HG02885 (cell line): Measurements from ENCODE around the gene SCP2.
"Not testable (repeated sequence)": the region's sequence is repeated elsewhere in the genome, so short reads cannot be mapped to it uniquely, and the experiment has no call there.

Experiments used
- ATAC-seq: cut with Tn5 transposase; IDR thresholded peaks from one replicate; pipeline ENCODE4 v1.9.1; 2021; ENCODE audit warnings: mild to moderate bottlenecking; ENCODE audit not compliant: unreplicated experiment, poor library complexity

SCP2 gene

GRCh38 chr1:52916241-52916975 lies 10.7 kb upstream of the SCP2 start:
- no peak for ATAC-seq

GRCh38 chr1:52917156-52917555 lies 9.9 kb upstream of the SCP2 start:
- no peak for ATAC-seq

- ATAC-seq: no peak
Measured at GRCh38 chr1:52917581-52917980, 9.5 kb upstream of the SCP2 start.

GRCh38 chr1:52918201-52918600 lies 8.9 kb upstream of the SCP2 start:
- ATAC-seq: no peak

- ATAC-seq: no peak
Measured at GRCh38 chr1:52919051-52919722, 7.9 kb upstream of the SCP2 start.

GRCh38 chr1:52919723-52920483 lies 7.2 kb upstream of the SCP2 start:
- ATAC-seq: no peak

GRCh38 chr1:52920791-52921291 lies 6.2 kb upstream of the SCP2 start:
- ATAC-seq: no peak

GRCh38 chr1:52925571-52926005 lies 1.5 kb upstream of the SCP2 start:
- ATAC-seq: no peak

GRCh38 chr1:52926864-52927211 lies 238 bp upstream of the SCP2 start:
- no peak for ATAC-seq

- no peak for ATAC-seq
Measured at GRCh38 chr1:52928015-52928404, 934 bp downstream of the SCP2 start.

GRCh38 chr1:52929019-52929418 lies 1.9 kb downstream of the SCP2 start:
- no peak for ATAC-seq

GRCh38 chr1:52937433-52938182 lies 10.5 kb downstream of the SCP2 start:
- ATAC-seq: no peak

- no peak for ATAC-seq
Measured at GRCh38 chr1:52938183-52938451, 11.0 kb downstream of the SCP2 start.

- no peak for ATAC-seq
Measured at GRCh38 chr1:52943876-52944416, 16.9 kb downstream of the SCP2 start.

- ATAC-seq: no peak
Measured at GRCh38 chr1:52944566-52944965, 17.5 kb downstream of the SCP2 start.

- ATAC-seq: no peak
Measured at GRCh38 chr1:52947490-52947889, 20.4 kb downstream of the SCP2 start.

- ATAC-seq: not testable (repeated sequence)
Measured at GRCh38 chr1:52949602-52950001, 22.5 kb downstream of the SCP2 start.

GRCh38 chr1:52952112-52952511 lies 25.0 kb downstream of the SCP2 start:
- ATAC-seq: no peak

GRCh38 chr1:52955129-52955970 lies 28.3 kb downstream of the SCP2 start:
- ATAC-seq: no peak

- ATAC-seq: no peak
Measured at GRCh38 chr1:52963101-52963500, 36.0 kb downstream of the SCP2 start.
